ENCODE results near the gene TRIM32.

- TF ChIP-seq CTCF (IDR thresholded peaks at IDR 0.05; ENCODE audit: insufficient read depth, low read depth, low read length) (no peak), EZH2 (IDR thresholded peaks at IDR 0.05; ENCODE audit: insufficient read depth, low read length) (no peak)
Observed at GRCh38 chr9:116724123-116724522, 37.0 kb downstream of the TRIM32 start.

All from astrocyte (in vitro differentiated cells and primary cell).